ENCODE data around the gene PIK3R6. TPM values are rescaled to one million over a fixed set of nuclear protein-coding genes. Genes with fewer than 3 reads are reported as not detected.
"Not testable (repeated sequence)": the region's sequence is repeated elsewhere in the genome, so short reads cannot be mapped to it uniquely, and the experiment has no call there.

PIK3R6 gene
- total and polyA plus RNA-seq, 2 donors: 0.79 to 0.95 TPM

DNA sequence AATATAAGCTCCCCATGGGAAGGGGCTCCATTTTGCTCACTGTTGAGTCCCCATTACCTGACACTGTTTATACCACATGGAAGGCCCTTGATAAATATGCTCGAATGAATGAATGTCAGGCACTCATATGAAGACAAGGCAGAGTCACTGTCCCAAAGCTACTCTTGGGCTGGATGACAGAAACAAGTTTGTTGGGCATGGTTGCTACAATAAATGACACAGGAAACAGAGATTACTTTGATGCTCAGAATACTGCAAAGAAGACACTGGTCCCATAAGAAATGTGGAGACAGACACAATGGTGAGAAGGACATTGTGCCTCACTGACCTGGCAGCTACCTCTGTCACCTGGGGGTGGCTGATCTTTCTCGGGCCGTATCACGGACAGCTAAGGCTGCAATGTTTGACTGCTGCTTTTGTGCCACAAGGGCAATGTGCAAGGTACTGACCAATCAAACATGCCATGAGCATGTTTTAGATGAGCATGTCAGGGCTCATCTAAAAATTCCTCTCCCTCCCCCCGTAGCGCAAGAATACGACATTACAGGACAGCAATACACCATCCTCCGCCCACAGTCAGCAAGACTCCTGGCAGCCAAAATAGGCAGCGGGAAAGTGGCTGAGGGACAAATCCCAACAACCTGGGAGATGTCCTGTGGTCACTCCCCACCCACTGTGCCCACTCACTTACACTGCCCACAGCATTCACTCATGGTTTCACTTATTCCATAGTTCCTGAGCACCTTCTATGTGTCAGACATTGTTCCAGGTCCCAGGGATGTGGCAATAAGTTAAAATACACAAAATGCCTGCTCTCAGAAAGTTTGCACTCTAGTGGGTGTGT lies 5.0 kb downstream of the PIK3R6 start:
- H3K4me1 ChIP-seq (ENCODE audit: insufficient read depth): no peaks in the 10 kb centered on the region
- 67% methylated on average over 9 of the region's 9 CpGs for WGBS
- DNase-seq (ENCODE audit: extremely low spot score): no peak
- no peak overlapping the region for H3K4me3 ChIP-seq (ENCODE audit: low read depth, low read length)
- no peaks in the 10 kb centered on the region for H3K36me3 ChIP-seq (ENCODE audit: insufficient read depth)
- no peak overlapping the region for H3K27ac ChIP-seq (ENCODE audit: low read depth)

DNA sequence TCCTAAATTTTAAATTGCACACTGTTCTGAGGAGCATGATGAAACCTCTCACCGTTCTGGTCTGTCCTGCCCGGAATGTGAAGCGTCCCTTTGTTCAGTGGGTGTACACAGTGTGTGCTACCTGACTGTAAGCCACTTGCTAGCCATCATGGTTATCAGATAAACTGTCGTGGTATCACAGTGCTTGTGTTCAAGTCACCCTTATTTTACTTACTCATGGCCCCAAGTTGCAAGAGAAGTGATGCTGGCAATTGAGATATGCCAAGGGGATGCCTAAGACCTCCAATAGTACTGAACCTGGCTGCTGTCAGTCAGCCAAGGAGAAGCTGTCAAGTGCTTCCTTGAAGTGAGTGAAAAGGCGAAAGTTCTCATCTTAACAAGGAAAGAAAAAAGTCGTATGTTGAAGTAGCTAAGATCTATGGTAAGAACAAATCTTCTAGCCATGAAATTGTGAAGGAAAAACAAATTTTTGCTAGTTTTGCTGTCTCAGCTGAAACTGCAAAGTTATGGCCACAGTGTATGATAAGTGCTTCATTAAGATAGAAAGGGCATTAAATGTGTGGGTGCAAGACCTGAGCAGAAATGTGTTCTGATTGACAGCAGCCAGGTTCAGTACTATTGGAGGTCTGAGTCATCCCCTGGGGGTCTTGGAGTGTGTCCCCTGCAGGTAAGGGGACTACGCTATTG lies 5.8 kb downstream of the PIK3R6 start:
- H3K27ac ChIP-seq (ENCODE audit: low read depth): no peak overlapping the region
- 73% methylated on average over 7 of the region's 7 CpGs for WGBS
- no peak overlapping the region for H3K4me3 ChIP-seq (ENCODE audit: low read depth, low read length)
- DNase-seq (ENCODE audit: extremely low spot score): no peak
- H3K4me1 ChIP-seq (ENCODE audit: insufficient read depth): no peaks in the 10 kb centered on the region
- H3K36me3 ChIP-seq (ENCODE audit: insufficient read depth): no peaks in the 10 kb centered on the region

GRCh38 chr17:8859804-8860430 lies 7.6 kb downstream of the PIK3R6 start:
- Histone ChIP-seq H3K36me3 (ENCODE audit: insufficient read depth) (no peaks in the 10 kb centered on the region), H3K27ac (ENCODE audit: low read depth) (no peak overlapping the region), H3K4me3 (ENCODE audit: low read depth, low read length) (no peak overlapping the region), H3K4me1 (ENCODE audit: insufficient read depth) (no peaks in the 10 kb centered on the region)
- no peak for DNase-seq (ENCODE audit: extremely low spot score)
- 80% methylated on average over 14 of the region's 14 CpGs for WGBS

- Histone ChIP-seq H3K27ac (ENCODE audit: low read depth) (no peak overlapping the region), H3K4me1 (ENCODE audit: insufficient read depth) (no peaks in the 10 kb centered on the region), H3K36me3 (ENCODE audit: insufficient read depth) (no peaks in the 10 kb centered on the region), H3K4me3 (ENCODE audit: low read depth, low read length) (no peak overlapping the region)
- 84% methylated on average over 11 of the region's 11 CpGs for WGBS
- no peak for DNase-seq (ENCODE audit: extremely low spot score)
Observed at GRCh38 chr17:8859027-8859803, 8.3 kb downstream of the PIK3R6 start.

DNA sequence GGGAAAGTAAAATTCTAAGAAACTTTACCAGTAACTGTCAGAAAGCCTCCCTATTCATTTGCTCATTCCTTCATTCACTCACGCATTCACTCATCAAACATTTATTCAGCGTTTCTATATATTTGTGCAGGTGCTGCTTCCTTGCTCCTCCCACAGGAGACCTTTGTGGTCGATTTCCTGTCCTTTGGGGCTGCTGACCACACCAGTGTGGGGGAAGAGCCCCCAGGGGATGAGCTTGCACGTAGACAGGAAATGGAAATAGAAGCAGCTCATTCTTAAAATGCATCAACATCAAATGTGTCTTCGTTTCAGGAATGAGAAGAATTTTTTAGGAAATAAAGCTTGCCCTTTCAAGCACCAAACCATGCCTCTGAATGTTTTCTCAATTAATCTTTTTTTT lies 9.6 kb downstream of the PIK3R6 start:
- no peaks in the 10 kb centered on the region for H3K36me3 ChIP-seq (ENCODE audit: insufficient read depth)
- DNase-seq (ENCODE audit: extremely low spot score): no peak
- H3K27ac ChIP-seq (ENCODE audit: low read depth): no peak overlapping the region
- WGBS: 32% methylated on average over 5 of the region's 5 CpGs
- H3K4me1 ChIP-seq (ENCODE audit: insufficient read depth): no peaks in the 10 kb centered on the region
- H3K4me3 ChIP-seq (ENCODE audit: low read depth, low read length): no peak overlapping the region

- H3K27ac ChIP-seq (ENCODE audit: low read depth): no peak overlapping the region
- 52% methylated on average over 14 of the region's 14 CpGs for WGBS
- DNase-seq (ENCODE audit: extremely low spot score): no peak
- no peak overlapping the region for H3K4me3 ChIP-seq (ENCODE audit: low read depth, low read length)
- no peaks in the 10 kb centered on the region for H3K4me1 ChIP-seq (ENCODE audit: insufficient read depth)
- no peaks in the 10 kb centered on the region for H3K36me3 ChIP-seq (ENCODE audit: insufficient read depth)
Observed at GRCh38 chr17:8856869-8857575, 10.5 kb downstream of the PIK3R6 start.

DNA sequence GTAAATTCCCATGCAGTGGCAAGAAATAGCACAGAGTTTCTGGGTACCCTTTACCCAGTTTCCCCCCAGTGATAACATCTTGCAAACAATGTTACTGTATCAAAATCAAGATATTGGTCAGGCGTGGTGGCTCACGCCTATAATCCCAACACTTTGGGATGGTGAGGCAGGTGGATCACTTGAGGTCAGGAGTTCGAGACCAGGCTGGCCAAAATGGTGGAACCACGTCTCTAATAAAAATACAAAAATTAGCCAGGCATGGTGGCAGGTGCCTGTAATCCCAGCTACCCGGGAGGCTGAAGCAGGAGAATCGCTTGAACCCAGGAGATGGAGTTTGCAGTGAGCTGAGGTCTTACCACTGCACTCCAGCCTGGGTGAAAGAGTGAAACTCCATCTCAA lies 11.3 kb downstream of the PIK3R6 start:
- not testable (repeated sequence) for H3K27ac ChIP-seq (ENCODE audit: low read depth); H3K4me1 ChIP-seq (ENCODE audit: insufficient read depth); H3K36me3 ChIP-seq (ENCODE audit: insufficient read depth); H3K4me3 ChIP-seq (ENCODE audit: low read depth, low read length); DNase-seq (ENCODE audit: extremely low spot score)
- 74% methylated on average over 6 of the region's 6 CpGs for WGBS

- no peak overlapping the region for H3K4me3 ChIP-seq (ENCODE audit: low read depth, low read length)
- no peaks in the 10 kb centered on the region for H3K4me1 ChIP-seq (ENCODE audit: insufficient read depth)
- DNase-seq (ENCODE audit: extremely low spot score): no peak
- no peaks in the 10 kb centered on the region for H3K36me3 ChIP-seq (ENCODE audit: insufficient read depth)
- H3K27ac ChIP-seq (ENCODE audit: low read depth): no peak overlapping the region
- WGBS: 36% methylated on average over 17 of the region's 17 CpGs
Observed at GRCh38 chr17:8855477-8856204, 11.8 kb downstream of the PIK3R6 start.

GRCh38 chr17:8851600-8851999 lies 15.9 kb downstream of the PIK3R6 start:
- no peak for DNase-seq (ENCODE audit: extremely low spot score)
- no peak overlapping the region for H3K4me3 ChIP-seq (ENCODE audit: low read depth, low read length)
- H3K4me1 ChIP-seq (ENCODE audit: insufficient read depth): no peaks in the 10 kb centered on the region
- H3K36me3 ChIP-seq (ENCODE audit: insufficient read depth): no peaks in the 10 kb centered on the region
- H3K27ac ChIP-seq (ENCODE audit: low read depth): no peak overlapping the region
- 91% methylated on average over 5 of the region's 5 CpGs for WGBS

DNA sequence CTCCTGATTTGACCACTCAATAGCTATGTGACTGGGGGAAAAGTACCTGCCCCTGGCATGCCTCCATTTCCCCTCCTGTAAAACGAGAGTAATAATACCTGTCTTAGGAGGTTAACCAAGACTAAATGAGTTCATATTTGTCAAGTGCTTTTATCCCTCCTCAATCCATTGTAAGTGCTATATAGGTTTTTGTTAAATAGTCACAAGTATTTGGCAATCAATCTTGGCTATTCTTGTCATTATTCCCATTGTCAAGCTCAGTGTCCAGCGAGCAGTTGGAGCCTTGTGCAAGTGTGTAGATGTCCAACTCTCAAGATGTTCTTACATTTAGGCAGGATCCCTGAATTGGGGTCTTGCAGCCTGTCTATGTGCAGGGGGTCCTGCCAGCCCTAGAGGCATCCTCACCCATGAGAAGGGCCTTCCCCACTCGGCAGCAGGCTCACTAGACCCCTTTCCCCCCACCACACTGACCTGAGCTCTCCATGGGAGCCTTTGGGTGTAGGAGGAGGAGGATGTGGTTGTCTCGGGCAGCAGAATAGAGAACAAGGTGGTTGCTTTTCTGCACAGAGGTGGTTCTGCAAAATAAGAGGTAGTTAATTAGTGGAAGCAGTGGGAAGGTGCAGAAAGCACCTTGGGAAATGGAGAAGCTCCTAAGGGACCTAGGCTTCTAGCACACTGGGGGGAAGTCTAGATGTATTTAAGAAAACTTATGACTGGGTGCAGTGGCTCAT lies 18.0 kb downstream of the PIK3R6 start:
- 75% methylated on average over 4 of the region's 4 CpGs for WGBS
- H3K4me3 ChIP-seq (ENCODE audit: low read depth, low read length): no peak overlapping the region
- no peak for DNase-seq (ENCODE audit: extremely low spot score)
- no peak overlapping the region for H3K27ac ChIP-seq (ENCODE audit: low read depth)
- no peaks in the 10 kb centered on the region for H3K36me3 ChIP-seq (ENCODE audit: insufficient read depth)
- no peaks in the 10 kb centered on the region for H3K4me1 ChIP-seq (ENCODE audit: insufficient read depth)

DNA sequence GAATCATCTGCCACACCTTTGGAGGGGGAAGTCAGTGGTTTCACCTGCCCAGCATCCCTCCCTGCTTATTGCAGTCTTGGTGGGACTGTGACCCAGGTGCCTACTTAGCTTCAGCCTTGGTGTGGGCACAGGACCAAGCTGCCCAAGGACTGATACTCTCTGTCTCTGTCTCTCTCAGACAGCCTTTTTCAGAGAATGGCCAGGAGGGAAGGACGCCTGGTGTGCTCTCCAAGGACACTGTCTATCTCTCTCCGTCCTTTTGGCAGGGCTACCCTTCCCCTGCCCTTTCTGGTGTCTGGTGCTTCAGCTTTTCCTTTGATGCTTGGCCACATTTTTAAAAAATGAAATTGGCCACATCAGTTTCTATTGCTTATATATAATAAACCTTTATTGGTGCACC lies 19.6 kb downstream of the PIK3R6 start:
- H3K4me3 ChIP-seq (ENCODE audit: low read depth, low read length): no peak overlapping the region
- no peaks in the 10 kb centered on the region for H3K36me3 ChIP-seq (ENCODE audit: insufficient read depth)
- no peak for DNase-seq (ENCODE audit: extremely low spot score)
- H3K4me1 ChIP-seq (ENCODE audit: insufficient read depth): no peaks in the 10 kb centered on the region
- 81% methylated on average over 2 of the region's 2 CpGs for WGBS
- no peak overlapping the region for H3K27ac ChIP-seq (ENCODE audit: low read depth)

DNA sequence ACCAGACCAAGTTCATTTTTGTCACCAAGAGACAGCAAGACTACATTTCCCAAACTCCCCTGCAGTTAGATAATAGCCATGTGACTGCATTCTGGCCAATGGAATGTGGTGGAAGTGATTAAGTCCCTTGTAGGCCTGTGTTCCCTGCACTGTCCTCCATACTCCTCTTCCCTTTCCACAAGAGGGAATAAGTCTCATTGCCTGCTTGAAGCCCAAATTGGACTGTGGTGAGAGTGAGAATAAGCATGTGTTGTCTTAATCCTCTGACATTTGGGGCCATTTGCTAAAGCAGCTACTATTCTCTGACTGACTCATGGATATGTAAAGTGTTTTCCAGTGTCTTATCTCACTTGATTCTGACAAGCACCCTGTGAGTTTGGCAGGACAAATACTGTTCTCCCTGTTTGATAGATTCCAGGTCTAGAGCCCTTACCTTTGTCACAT lies 20.7 kb downstream of the PIK3R6 start:
- Histone ChIP-seq H3K36me3 (ENCODE audit: insufficient read depth) (no peaks in the 10 kb centered on the region), H3K4me3 (ENCODE audit: low read depth, low read length) (no peak overlapping the region), H3K27ac (ENCODE audit: low read depth) (no peak overlapping the region), H3K4me1 (ENCODE audit: insufficient read depth) (no peaks in the 10 kb centered on the region)
- DNase-seq (ENCODE audit: extremely low spot score): no peak
